Fibroblast of mammary gland (primary cell): ENCODE measurements around the gene DNPH1.
A peak's percentile ranks its signal among the peaks of the same experiment; 100 is the strongest.

Experiments used
- DNase-seq: peaks from one replicate; pipeline ENCODE4 v3.0.0-alpha.2; 2010; ENCODE audit warnings: low read depth
- H3K4me3 ChIP-seq: 2 replicates; pipeline ENCODE4 v1.5.1; 2011; ENCODE audit warnings: low read depth, mild to moderate bottlenecking, low read length, moderate library complexity; ENCODE audit not compliant: control insufficient read depth
- CTCF ChIP-seq: conservative IDR thresholded peaks from 2 replicates; pipeline ENCODE4 v1.5.1; 2011; ENCODE audit warnings: low read depth, low read length, inconsistent platforms; ENCODE audit not compliant: control insufficient read depth, insufficient read depth

DNPH1 gene

GRCh38 chr6:43253401-43253800 is 24.1 kb upstream of the DNPH1 start:
- no peak overlapping the region for H3K4me3 ChIP-seq
- no peak for TF ChIP-seq CTCF
- DNase-seq, result no peak

GRCh38 chr6:43250992-43251373 is 21.7 kb upstream of the DNPH1 start:
- no peak overlapping the region for H3K4me3 ChIP-seq
- DNase-seq, result no peak
- no peak for TF ChIP-seq CTCF

DNA sequence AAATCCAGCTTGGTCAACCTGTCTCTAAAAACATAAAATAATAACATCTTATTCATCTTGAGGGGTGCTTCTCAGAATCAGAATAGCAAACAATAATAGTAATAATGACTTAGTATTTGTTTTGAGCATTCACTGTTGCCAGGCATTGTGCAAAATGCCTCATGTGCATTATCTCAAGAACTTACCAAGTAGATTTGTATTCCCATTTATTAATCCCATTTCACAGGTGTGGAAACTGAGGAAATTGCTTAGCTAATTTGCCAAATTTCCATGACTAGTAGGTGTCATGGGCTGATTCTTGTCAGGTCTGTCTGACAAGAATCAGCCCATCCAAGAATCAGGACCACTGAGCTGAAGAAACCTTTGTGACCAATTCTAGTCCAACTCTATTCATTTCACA is 19.5 kb upstream of the DNPH1 start:
- no peak for DNase-seq
- no peak for TF ChIP-seq CTCF
- H3K4me3 ChIP-seq, result no peak overlapping the region

- H3K4me3 ChIP-seq, result no peak overlapping the region
Measured at GRCh38 chr6:43248101-43248500, 18.8 kb upstream of the DNPH1 start.

GRCh38 chr6:43247114-43247999 is 18.1 kb upstream of the DNPH1 start:
- DNase-seq, result peak; percentile 16
- no peak for TF ChIP-seq CTCF
- peak overlapping the region; percentile 40 for H3K4me3 ChIP-seq

More at GRCh38 chr6:43248101-43248500, 18.8 kb upstream of the DNPH1 start:
- no peak for TF ChIP-seq CTCF
- DNase-seq, result no peak

DNA sequence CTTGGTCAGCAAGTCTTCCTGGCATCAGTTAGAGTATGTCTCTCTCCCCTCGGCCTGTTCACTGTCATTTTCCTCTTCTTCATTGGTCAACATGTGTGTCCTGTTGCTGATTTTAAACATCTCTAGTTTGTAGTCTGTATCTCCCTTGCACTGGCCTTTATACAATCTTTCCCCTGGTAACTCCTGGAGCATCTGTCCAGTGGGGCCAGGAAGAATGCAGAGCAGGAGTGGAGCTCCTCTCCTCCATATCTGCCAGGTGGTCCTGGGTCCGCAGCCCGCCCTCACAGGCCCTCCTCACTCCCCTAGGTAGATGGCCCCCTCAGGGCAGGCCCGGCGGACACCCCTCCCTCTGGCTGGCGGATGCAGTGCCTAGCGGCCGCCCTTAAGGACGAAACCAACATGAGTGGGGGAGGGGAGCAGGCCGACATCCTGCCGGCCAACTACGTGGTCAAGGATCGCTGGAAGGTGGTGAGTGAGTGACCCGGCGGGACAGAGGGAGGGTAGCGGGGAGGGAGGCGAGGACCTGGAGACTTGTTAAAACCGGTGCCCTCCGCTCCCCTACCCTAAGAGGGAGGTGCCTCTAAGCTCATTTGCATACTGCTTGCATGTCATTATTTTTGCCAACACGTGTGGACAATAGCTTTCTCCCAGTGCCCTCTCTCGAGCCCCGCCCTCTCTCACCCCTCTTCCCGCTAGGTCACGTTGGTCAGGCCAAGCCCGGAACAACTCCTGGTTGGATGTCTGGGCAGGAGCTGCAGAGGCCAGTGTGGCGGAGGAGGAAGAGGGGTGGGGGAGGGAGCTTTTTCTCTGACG is 17.2 kb upstream of the DNPH1 start:
- DNase-seq, result no peak
- no peak for TF ChIP-seq CTCF
- H3K4me3 ChIP-seq, result peak overlapping the region; percentile 40
